Cardiac muscle cell (in vitro differentiated cells and primary cell): ENCODE results near the gene TSPEAR. TPM values are rescaled to one million over a fixed set of nuclear protein-coding genes. Genes with fewer than 3 reads are reported as not detected.
"Not testable (repeated sequence)": the region's sequence is repeated elsewhere in the genome, so short reads cannot be mapped to it uniquely, and the experiment has no call there.

Experiments
- DNase-seq, 2 donors: peaks; one replicate each; pipeline versions ENCODE4 v3.0.0 to v3.0.0-alpha.2; 2010 to 2017; ENCODE audit warnings: low read depth in 1 of 2, low spot score in 1 of 2
- H3K27ac ChIP-seq: fragments of 200-600 bp; sonication (generic); 2 replicates; pipeline ENCODE4 v1.5.1; 2016
- H3K27me3 ChIP-seq: fragments of 200-600 bp; sonication (generic); 2 replicates; pipeline ENCODE4 v1.6.0; 2016; ENCODE audit warnings: control low read depth
- H3K36me3 ChIP-seq: fragments of 200-600 bp; sonication (generic); 2 replicates; pipeline ENCODE4 v1.5.1; 2016; ENCODE audit warnings: control low read depth
- H3K4me1 ChIP-seq: fragments of 200-600 bp; sonication (generic); 2 replicates; pipeline ENCODE4 v1.8.1; 2017; ENCODE audit warnings: low read depth, mild to moderate bottlenecking, mixed run types
- H3K4me3 ChIP-seq: fragments of 200-600 bp; sonication (generic); 2 replicates; pipeline ENCODE4 v1.5.1; 2016; ENCODE audit warnings: mild to moderate bottlenecking
- H3K9me3 ChIP-seq: fragments of 200-600 bp; sonication (generic); 2 replicates; pipeline ENCODE4 v1.5.1; 2017; ENCODE audit warnings: low read depth, mild to moderate bottlenecking, control low read depth
- polyA plus RNA-seq: library from polyadenylated mRNA; unstranded; fragments of >200 nt; fragmentation: Nextera tagmentation; extraction: Ambion mirVana; gene quantifications from 2 replicates; pipeline ENCODE4 v1.2.1, GENCODE V29; 2016
- total RNA-seq: library from RNA; depleted of rRNA; stranded (reverse); fragments of >200 nt; gene quantifications from 2 replicates; pipeline ENCODE4 v1.2.3, GENCODE V29; 2016
- TF ChIP-seq, protein P1 (sequence below): IDR thresholded peaks from 2 replicates; pipeline ENCODE4 v1.5.1; 2012; ENCODE audit warnings: low read depth, mild to moderate bottlenecking, low read length

The TSPEAR gene
- total and polyA plus RNA-seq, 2 experiments from 2014 or later = 2.8 to 3.4 TPM

DNA sequence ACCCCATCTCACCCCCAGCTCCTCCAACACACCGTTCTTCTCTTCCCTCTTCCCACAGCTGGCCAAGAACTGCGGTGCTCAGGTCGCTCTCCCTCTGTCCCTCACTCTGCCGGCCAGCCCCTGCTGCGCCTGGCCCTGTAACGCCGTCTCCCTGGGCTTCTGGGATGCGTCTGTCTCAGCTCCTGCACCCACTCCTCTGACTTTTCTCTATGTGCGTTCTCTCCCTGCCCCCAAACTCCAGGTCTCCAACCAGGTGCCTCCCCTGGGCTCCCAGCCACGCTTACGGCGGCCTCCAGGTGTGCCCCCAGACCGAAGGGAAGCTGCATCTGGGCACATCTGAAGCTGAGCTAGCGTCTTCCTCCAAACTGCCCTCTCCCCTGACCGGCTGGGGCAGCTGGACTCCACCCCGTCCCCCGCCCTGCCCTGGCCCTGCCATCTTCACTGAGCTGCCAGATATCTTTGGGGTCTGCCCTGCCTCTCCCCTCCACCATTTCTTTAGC, 11.8 kb downstream of the TSPEAR start:
- Histone ChIP-seq H3K27ac (no peak overlapping the region), H3K4me1 (no peaks in the 10 kb centered on the region), H3K4me3 (no peak overlapping the region), H3K9me3 (no peaks in the 10 kb centered on the region), H3K27me3 (peaks cover 32% of the 10 kb centered on the region), H3K36me3 (no peaks in the 10 kb centered on the region)
- no peak for DNase-seq
- TF ChIP-seq, protein P1, sequence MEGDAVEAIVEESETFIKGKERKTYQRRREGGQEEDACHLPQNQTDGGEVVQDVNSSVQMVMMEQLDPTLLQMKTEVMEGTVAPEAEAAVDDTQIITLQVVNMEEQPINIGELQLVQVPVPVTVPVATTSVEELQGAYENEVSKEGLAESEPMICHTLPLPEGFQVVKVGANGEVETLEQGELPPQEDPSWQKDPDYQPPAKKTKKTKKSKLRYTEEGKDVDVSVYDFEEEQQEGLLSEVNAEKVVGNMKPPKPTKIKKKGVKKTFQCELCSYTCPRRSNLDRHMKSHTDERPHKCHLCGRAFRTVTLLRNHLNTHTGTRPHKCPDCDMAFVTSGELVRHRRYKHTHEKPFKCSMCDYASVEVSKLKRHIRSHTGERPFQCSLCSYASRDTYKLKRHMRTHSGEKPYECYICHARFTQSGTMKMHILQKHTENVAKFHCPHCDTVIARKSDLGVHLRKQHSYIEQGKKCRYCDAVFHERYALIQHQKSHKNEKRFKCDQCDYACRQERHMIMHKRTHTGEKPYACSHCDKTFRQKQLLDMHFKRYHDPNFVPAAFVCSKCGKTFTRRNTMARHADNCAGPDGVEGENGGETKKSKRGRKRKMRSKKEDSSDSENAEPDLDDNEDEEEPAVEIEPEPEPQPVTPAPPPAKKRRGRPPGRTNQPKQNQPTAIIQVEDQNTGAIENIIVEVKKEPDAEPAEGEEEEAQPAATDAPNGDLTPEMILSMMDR = no peak

DNA sequence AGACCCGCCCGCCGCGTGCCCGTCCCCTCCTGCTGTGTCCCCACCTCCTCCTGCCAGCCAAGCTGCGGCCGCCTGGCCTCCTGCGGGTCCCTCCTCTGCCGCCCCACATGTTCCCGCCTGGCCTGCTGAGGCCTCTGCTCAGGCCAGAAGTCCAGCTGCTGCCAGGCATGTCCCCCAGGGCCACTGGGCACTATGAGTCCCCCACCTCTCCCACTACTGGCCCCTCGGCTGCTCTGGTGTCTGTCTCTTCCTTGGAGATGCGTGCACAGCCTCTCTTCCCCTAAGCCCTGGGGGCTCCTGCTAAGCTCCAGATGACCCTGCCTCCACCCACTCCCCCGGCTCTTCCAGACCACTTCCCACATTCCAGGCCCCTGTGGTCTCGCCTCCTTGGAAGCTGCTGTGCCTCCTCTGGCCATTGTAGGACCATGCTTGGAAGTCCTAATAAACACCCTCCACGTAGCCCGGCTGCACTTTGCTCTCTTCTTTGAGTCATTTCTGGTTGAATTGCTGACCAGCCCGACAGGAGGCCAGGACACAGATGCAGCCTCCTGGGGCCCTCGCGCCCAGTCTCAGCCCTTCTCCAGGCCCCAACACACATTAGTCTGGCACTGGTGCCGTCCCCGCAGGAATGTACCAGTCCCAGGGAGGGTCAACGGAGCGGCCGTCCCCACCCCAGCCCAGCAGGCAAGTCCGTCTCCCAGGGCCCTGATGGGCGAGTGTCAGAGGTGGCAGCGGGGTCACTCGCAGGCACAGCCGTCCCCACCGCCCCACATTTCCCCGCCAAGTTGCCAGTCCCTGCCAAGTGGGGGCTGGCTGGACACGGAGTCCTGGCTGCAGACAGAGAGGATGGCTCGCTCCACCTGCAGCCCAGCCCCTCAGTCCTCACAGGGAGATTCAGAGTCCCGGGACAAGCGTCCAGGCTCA, 13.3 kb downstream of the TSPEAR start:
- H3K27me3 ChIP-seq = peaks cover 18% of the 10 kb centered on the region
- TF ChIP-seq, protein P1 = no peak

DNA sequence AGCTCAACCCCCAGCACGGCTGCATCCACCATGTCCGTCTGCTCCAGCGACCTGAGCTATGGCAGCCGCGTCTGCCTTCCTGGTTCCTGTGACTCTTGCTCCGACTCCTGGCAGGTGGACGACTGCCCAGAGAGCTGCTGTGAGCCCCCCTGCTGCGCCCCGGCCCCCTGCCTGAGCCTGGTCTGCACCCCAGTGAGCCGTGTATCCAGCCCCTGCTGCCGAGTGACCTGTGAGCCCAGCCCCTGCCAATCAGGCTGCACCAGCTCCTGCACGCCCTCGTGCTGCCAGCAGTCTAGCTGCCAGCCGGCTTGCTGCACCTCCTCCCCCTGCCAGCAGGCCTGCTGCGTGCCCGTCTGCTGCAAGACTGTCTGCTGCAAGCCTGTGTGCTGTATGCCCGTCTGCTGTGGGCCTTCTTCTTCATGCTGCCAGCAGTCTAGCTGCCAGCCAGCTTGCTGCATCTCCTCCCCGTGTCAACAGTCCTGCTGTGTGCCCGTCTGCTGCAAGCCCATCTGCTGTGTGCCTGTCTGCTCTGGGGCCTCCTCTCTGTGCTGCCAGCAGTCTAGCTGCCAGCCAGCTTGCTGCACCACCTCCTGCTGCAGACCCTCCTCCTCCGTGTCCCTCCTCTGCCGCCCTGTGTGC, 14.1 kb downstream of the TSPEAR start, which contains the start of gene KRTAP10-12:
Gene KRTAP10-12 (plus strand): TSS at position 1 of the 639 bp plus-strand sequence. CDS start 30 bp downstream, at position 31.
- H3K4me3 ChIP-seq, H3K27ac ChIP-seq, H3K9me3 ChIP-seq, H3K36me3 ChIP-seq, DNase-seq, H3K4me1 ChIP-seq, H3K27me3 ChIP-seq: not testable (repeated sequence)

More for the DNA sequence above, 13.3 kb downstream of the TSPEAR start:
- no peak overlapping the region for H3K4me3 ChIP-seq
- H3K4me1 ChIP-seq = no peaks in the 10 kb centered on the region
- H3K36me3 ChIP-seq = no peaks in the 10 kb centered on the region
- no peak for DNase-seq
- no peaks in the 10 kb centered on the region for H3K9me3 ChIP-seq
- H3K27ac ChIP-seq = no peak overlapping the region

DNA sequence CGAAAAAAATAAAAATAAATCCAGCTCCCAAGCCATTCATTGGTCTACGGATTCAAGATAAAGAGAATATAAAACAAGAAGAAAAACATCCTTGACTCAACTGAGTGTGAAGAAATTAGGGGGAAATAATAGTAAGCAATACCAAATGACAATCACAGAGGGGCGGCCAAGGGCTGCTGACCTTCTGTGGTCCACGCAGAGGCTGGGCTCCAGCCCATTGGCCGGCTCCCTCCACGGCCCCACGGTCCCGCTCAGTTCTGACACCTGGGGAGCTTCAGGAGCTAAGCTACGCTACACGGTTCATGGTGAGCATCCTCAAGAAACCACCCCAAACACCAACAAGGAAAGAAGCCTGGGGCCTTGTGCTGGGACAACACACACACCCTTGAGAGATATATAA, 14.8 kb downstream of the TSPEAR start:
- no peak for DNase-seq

DNA sequence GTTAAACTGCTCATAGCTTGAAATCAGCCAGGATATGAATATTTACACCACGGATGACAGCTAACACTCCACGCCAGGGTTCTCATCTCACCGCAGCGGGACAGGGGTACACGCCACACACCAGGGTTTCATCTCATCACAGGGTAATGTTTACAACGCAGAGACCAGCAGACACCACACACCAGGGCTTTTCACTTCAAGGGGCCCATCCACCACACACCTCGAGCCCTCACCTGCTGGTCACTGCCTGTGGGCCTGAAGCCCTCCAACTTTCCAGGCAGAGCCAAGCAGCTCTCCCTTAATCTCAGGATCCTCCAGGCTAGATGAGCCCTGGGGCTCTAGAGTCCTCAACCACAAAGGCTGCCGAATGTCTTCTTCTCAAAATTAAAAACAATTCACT, 15.7 kb downstream of the TSPEAR start:
- Histone ChIP-seq H3K27me3 (no peaks in the 10 kb centered on the region), H3K27ac (no peak overlapping the region), H3K36me3 (no peaks in the 10 kb centered on the region), H3K9me3 (no peaks in the 10 kb centered on the region), H3K4me1 (no peaks in the 10 kb centered on the region), H3K4me3 (no peak overlapping the region)
- DNase-seq = no peak
- TF ChIP-seq, protein P1 = no peak

More for the DNA sequence above, 14.8 kb downstream of the TSPEAR start:
- Histone ChIP-seq H3K4me3 (no peak overlapping the region), H3K27me3 (peaks cover 3% of the 10 kb centered on the region), H3K36me3 (no peaks in the 10 kb centered on the region), H3K27ac (no peak overlapping the region), H3K9me3 (no peaks in the 10 kb centered on the region), H3K4me1 (no peaks in the 10 kb centered on the region)
- TF ChIP-seq, protein P1 = no peak

DNA sequence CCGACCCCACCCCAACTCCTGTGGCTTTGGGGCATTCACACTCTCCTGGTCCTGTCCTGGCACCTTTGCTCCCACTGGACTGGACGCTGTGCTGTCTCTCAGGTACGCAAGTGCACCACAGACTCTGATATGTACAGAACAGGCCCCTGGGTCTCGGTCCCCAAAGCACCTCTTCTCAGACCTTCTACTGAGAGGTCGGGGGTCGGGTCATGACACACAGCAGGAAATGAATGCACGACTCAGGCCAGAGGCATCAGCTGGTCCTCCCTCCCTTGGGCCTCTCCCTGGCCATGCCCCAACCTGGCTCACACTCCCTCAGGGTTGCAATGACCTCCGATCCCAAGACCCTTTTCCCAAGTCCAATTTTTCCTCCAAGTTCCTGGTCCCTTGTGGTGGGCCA, 16.2 kb downstream of the TSPEAR start:
- H3K36me3 ChIP-seq = no peaks in the 10 kb centered on the region
- H3K4me1 ChIP-seq = no peaks in the 10 kb centered on the region
- DNase-seq = no peak
- no peak overlapping the region for H3K27ac ChIP-seq
- TF ChIP-seq, protein P1 = no peak
- no peak overlapping the region for H3K4me3 ChIP-seq
- no peaks in the 10 kb centered on the region for H3K9me3 ChIP-seq
- no peaks in the 10 kb centered on the region for H3K27me3 ChIP-seq
